ENCODE measurements around the gene IRX6.

GRCh38 chr16:55294129-55294528, 29.9 kb upstream of the IRX6 start:
- TF ChIP-seq CTCF (conservative IDR thresholded peaks at IDR 0.05; ENCODE audit: low read length) (peak; percentile 62), EZH2phosphoT487 (IDR thresholded peaks at IDR 0.05; ENCODE audit: borderline replicate concordance) (no peak)
